K562 (cell line): ENCODE data around the gene MMP27. TPM values are rescaled to one million over a fixed set of nuclear protein-coding genes. Genes with fewer than 3 reads are reported as not detected.

Experiments used
- ATAC-seq: fragments of 200-7000 bp; cut with Tn5 transposase; 3 replicates; pipeline ENCODE4 v1.9.1; 2020; ENCODE audit warnings: moderate library complexity
- BruUV-seq: library from RNA; stranded (reverse); fragments of 400-500 nt; replicated peaks from 2 replicates; lab custom pipeline; 2021; lab: Mats Ljungman, UMichigan
- CTCF ChIA-PET: fragments of 300-600 bp; formaldehyde crosslinking; extraction: SDS; loops from one replicate; lab custom pipeline; 2021; ENCODE audit warnings: low intra/inter-chr PET ratio; lab: Yijun Ruan, JAX
- POLR2A ChIA-PET: fragments of 300-600, 350-650 bp; sonication (Branson Sonifier 250); formaldehyde crosslinking; extraction: SDS; loops from one replicate; lab custom pipeline; 2021; ENCODE audit warnings: antibody characterized with exemption, inconsistent platforms; lab: Yijun Ruan, JAX
- DNase-seq, 4 experiments: peaks; one replicate each; pipeline versions ENCODE4 v3.0.0 to v3.0.0-alpha.2; 2011 to 2018; ENCODE audit warnings: low spot score in 3 of 4, mixed read lengths in 3 of 4; ENCODE audit errors: extremely low read depth in 1 of 4
- FAIRE-seq: peaks from 2 replicates; lab custom pipeline; 2011; peaks lifted over from hg19 to GRCh38; lab: Jason Lieb, UNC
- H2AFZ ChIP-seq: 2 replicates; pipeline ENCODE4 v1.6.0; 2011; ENCODE audit warnings: low read depth, low read length, control low read depth, inconsistent platforms
- H3K27ac ChIP-seq: fragments of 200-600 bp; 3 replicates; pipeline ENCODE4 v1.8.0; 2011; ENCODE audit warnings: low read depth, mild to moderate bottlenecking, control low read depth, inconsistent platforms, low read length, moderate library complexity, mixed read lengths; ENCODE audit errors: extremely low read depth
- H3K27me3 ChIP-seq, 2 experiments: fragments of 300-600 bp in 1 of 2; 2 replicates in 1 of 2; 3 replicates in 1 of 2; pipeline versions ENCODE4 v1.6.0 to v1.8.0; 2011; ENCODE audit warnings: inconsistent platforms in 2 of 2, low read length in 2 of 2, mild to moderate bottlenecking in 1 of 2, mixed read lengths in 1 of 2, moderate library complexity in 1 of 2; ENCODE audit not compliant: control insufficient read depth in 2 of 2, insufficient read depth in 2 of 2
- H3K36me3 ChIP-seq: fragments of 300-600 bp; 3 replicates; pipeline ENCODE4 v1.8.0; 2011; ENCODE audit warnings: mild to moderate bottlenecking, low read length, inconsistent platforms; ENCODE audit not compliant: control insufficient read depth, insufficient read depth
- H3K4me1 ChIP-seq, 2 experiments: fragments of 200-600 bp in 1 of 2; replicated peaks in 1 of 2; 2 replicates in 1 of 2; 3 replicates in 1 of 2; pipeline versions ENCODE4 v1.5.1 to v1.8.0; 2011; ENCODE audit warnings: inconsistent platforms in 2 of 2, low read length in 2 of 2, mild to moderate bottlenecking in 1 of 2, mixed read lengths in 1 of 2, moderate library complexity in 1 of 2; ENCODE audit not compliant: control insufficient read depth in 2 of 2, insufficient read depth in 2 of 2
- H3K4me2 ChIP-seq: 2 replicates; pipeline ENCODE4 v1.6.1; 2011; ENCODE audit warnings: low read length, control low read depth, inconsistent platforms, mixed read lengths; ENCODE audit not compliant: insufficient read depth
- H3K4me3 ChIP-seq: fragments of 200-600 bp; sonication (generic), shearing (Covaris generic); 2 replicates; pipeline ENCODE4 v1.5.1; 2016; ENCODE audit warnings: control low read depth, inconsistent platforms
- H3K79me2 ChIP-seq: fragments of 200-600 bp; 3 replicates; pipeline ENCODE4 v1.8.0; 2011; ENCODE audit warnings: low read length, inconsistent platforms; ENCODE audit not compliant: control insufficient read depth, insufficient read depth
- H3K9ac ChIP-seq, 2 experiments: 2 replicates each; pipeline versions ENCODE4 v1.6.0 to v1.6.1; 2011; ENCODE audit warnings: low read depth in 2 of 2, low read length in 2 of 2, control low read depth in 1 of 2, inconsistent platforms in 1 of 2, mild to moderate bottlenecking in 1 of 2, mixed read lengths in 1 of 2; ENCODE audit not compliant: insufficient read depth in 1 of 2
- H3K9me1 ChIP-seq: one replicate; pipeline ENCODE4 v1.6.0; 2011; ENCODE audit warnings: inconsistent platforms, mild to moderate bottlenecking, low read length, moderate library complexity; ENCODE audit not compliant: control insufficient read depth, insufficient read depth
- H3K9me3 ChIP-seq: replicated peaks from 2 replicates; pipeline ENCODE4 v1.5.1; 2011; ENCODE audit warnings: low read depth, low read length, inconsistent platforms; ENCODE audit not compliant: control insufficient read depth, insufficient read depth
- H4K20me1 ChIP-seq: replicated peaks from 2 replicates; pipeline ENCODE4 v1.6.1; 2011; ENCODE audit warnings: low read length, inconsistent platforms, mixed read lengths; ENCODE audit not compliant: control insufficient read depth, insufficient read depth
- ARID2 ChIP-seq: fragments of 450-650 bp; IDR thresholded peaks from 2 replicates; pipeline ENCODE4 v1.6.1; 2017; ENCODE audit warnings: antibody characterized with exemption, mild to moderate bottlenecking
- CC2D1A ChIP-seq: fragments of 450-650 bp; IDR thresholded peaks from 2 replicates; pipeline ENCODE4 v1.6.1; 2017; ENCODE audit warnings: mild to moderate bottlenecking
- COPS2 ChIP-seq: fragments of 450-650 bp; conservative IDR thresholded peaks from 2 replicates; pipeline ENCODE4 v1.6.1; 2016; ENCODE audit warnings: mild to moderate bottlenecking, moderate library complexity
- EP300 ChIP-seq: IDR thresholded peaks from 2 replicates; pipeline ENCODE4 v1.6.1; 2012; ENCODE audit warnings: low read length, improper control_type of control experiment
- EZH2 ChIP-seq: IDR thresholded peaks from 2 replicates; pipeline ENCODE4 v1.6.1; 2012; ENCODE audit warnings: low read depth, mild to moderate bottlenecking, inconsistent platforms, low read length, borderline replicate concordance
- GTF2A2 ChIP-seq: IDR thresholded peaks from 2 replicates; pipeline ENCODE4 v1.6.1; 2016; ENCODE audit warnings: mild to moderate bottlenecking, missing genetic modification characterization, missing compliant biosample characterization
- GTF2E2 ChIP-seq: fragments of 200-800 bp; sonication (Bioruptor generic); IDR thresholded peaks from 2 replicates; pipeline ENCODE4 v1.6.1; 2016; ENCODE audit warnings: missing genetic modification characterization, missing compliant biosample characterization
- MCM3 ChIP-seq: fragments of 450-650 bp; IDR thresholded peaks from 2 replicates; pipeline ENCODE4 v1.6.1; 2016
- MEF2D ChIP-seq: conservative IDR thresholded peaks from 2 replicates; pipeline ENCODE4 v1.6.1; 2016; ENCODE audit warnings: low read depth, missing genetic modification characterization, missing compliant biosample characterization
- SAP30 ChIP-seq: fragments of 200-600 bp; sonication (generic); IDR thresholded peaks from 2 replicates; pipeline ENCODE4 v1.6.1; 2012; ENCODE audit warnings: borderline replicate concordance, low read depth, mild to moderate bottlenecking, moderate library complexity, low read length, control low read depth, inconsistent platforms; ENCODE audit not compliant: insufficient read depth, poor library complexity, severe bottlenecking
- ZBTB1 ChIP-seq: sonication (generic); formaldehyde crosslinking; IDR thresholded peaks from 2 replicates; pipeline ENCODE4 v1.8.1; 2023; ENCODE audit warnings: missing genetic modification reagents, low read depth, mild to moderate bottlenecking, borderline replicate concordance
- ZFPM2 ChIP-seq: fragments of 250-450 bp; sonication (Bioruptor Pico); IDR thresholded peaks from 2 replicates; pipeline ENCODE4 v1.5.1; 2022; ENCODE audit warnings: mild to moderate bottlenecking
- ZNF146 ChIP-seq: IDR thresholded peaks from one replicate; pipeline ENCODE4 v1.6.1; 2018; ENCODE audit warnings: missing compliant biosample characterization; ENCODE audit not compliant: unreplicated experiment
- ZNF24 ChIP-seq: fragments of 450-650 bp; IDR thresholded peaks from 2 replicates; pipeline ENCODE4 v1.6.1; 2016
- ZNF764 ChIP-seq: fragments of 250-450 bp; sonication (Bioruptor Pico); IDR thresholded peaks from 2 replicates; pipeline ENCODE4 v1.4.0; 2020; ENCODE audit warnings: low read depth, mild to moderate bottlenecking, moderate library complexity
- ZNF778 ChIP-seq: fragments of 450-650 bp; formaldehyde crosslinking; IDR thresholded peaks from 2 replicates; pipeline ENCODE4 v1.4.0; 2020; ENCODE audit warnings: mild to moderate bottlenecking, moderate library complexity
- WGBS: fragments of 100-300 bp; shearing (Covaris generic); methylation state at CpG from one replicate; pipeline ENCODE4 v1.1.6; 2016; ENCODE audit warnings: low coverage, mixed read lengths; ENCODE audit not compliant: insufficient coverage; ENCODE audit errors: missing lambda C conversion rate; 5-methylcytosine and 5-hydroxymethylcytosine counted together
- in situ Hi-C: fragments of 300-500 bp; cut with MboI; formaldehyde crosslinking; loops from 4 replicates; pipeline ENCODE4 v1.15.0; 2018; ENCODE audit warnings: inconsistent platforms, mixed read lengths
- intact Hi-C: fragments of 100-400 bp; cut with micrococcal nuclease; formaldehyde crosslinking; loops from 2 replicates; pipeline ENCODE4 v1.14.2; 2022
- polyA plus RNA-seq, 8 experiments: library from polyadenylated mRNA; depleted of rRNA in 4 of 8; stranded (reverse) in 5 of 8; unstranded in 3 of 8; fragments of >200 nt; fragmentation: Nextera tagmentation in 2 of 8; fragmentation: Illumina TruSeq in 1 of 8; extraction: Ambion mirVana in 2 of 8; extraction: Trizol in 1 of 8; gene quantifications; 2 replicates each; pipeline versions ENCODE4 v1.2.1 to v1.2.3, GENCODE V29; 2011 to 2014; ENCODE audit warnings: inconsistent platforms in 1 of 8, missing spikeins in 1 of 8
- total RNA-seq, 7 experiments: library from RNA; depleted of rRNA in 6 of 7; stranded (reverse); fragments of >200 nt in 6 of 7; fragmentation: Illumina TruSeq in 2 of 7; extraction: Trizol in 2 of 7; gene quantifications; 2 replicates each; pipeline versions ENCODE4 v1.2.1 to v1.2.3, GENCODE V29; 2011 to 2021; ENCODE audit warnings: low replicate concordance in 1 of 7
- TF ChIP-seq, protein P1 (sequence below): sonication (generic); formaldehyde crosslinking; IDR thresholded peaks from 2 replicates; pipeline ENCODE4 v1.8.1; 2022; ENCODE audit warnings: missing genetic modification reagents
- TF ChIP-seq, protein P2 (sequence below): sonication (generic); formaldehyde crosslinking; IDR thresholded peaks from 2 replicates; pipeline ENCODE4 v1.8.1; 2023; ENCODE audit warnings: mild to moderate bottlenecking, missing genetic modification reagents, moderate library complexity
- TF ChIP-seq, protein P3 (sequence below): fragments of 250-450 bp; sonication (Bioruptor Pico); IDR thresholded peaks from 2 replicates; pipeline ENCODE4 v1.6.1; 2021; ENCODE audit warnings: mild to moderate bottlenecking

The MMP27 gene
- total and polyA plus RNA-seq, 9 of the 15 experiments (the other 6 are each of a cell fraction or from before 2014, with no cell fraction given), result not detected

DNA sequence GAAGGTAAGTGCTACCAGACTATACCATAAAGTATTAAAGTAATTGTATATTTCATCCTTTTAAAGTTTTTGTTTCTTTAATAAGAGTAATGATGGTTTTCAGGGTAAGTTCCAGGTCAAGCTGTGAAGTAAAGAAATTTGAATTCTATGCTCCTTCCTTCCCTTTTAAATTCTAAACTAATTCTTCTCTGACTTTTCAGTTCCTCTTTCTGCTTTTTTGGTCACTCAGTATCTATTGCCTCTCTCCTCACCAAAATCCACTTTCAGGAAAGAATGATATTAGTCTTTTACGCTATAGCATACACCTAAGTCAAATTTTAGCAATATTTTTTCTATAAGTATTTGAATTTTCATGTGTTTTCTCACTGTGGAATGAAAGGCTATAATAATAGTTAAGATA lies 11.0 kb upstream of the MMP27 start:
- no peaks in the 10 kb centered on the region for H3K4me1 ChIP-seq
- CTCF ChIA-PET, result no interaction called here
- no peaks in the 10 kb centered on the region for H3K36me3 ChIP-seq
- no peak for FAIRE-seq
- no peak for ATAC-seq
- H3K27me3 ChIP-seq, result no peaks in the 10 kb centered on the region
- WGBS, result 8% methylated on average over 1 of the region's 1 CpG
- H3K9me3 ChIP-seq, result no peaks in the 10 kb centered on the region
- in situ Hi-C loops (no loop called here), intact Hi-C loops (no loop called here)
- no peaks in the 10 kb centered on the region for H4K20me1 ChIP-seq
- no TSS peak for BruUV-seq
- H3K4me3 ChIP-seq, result no peak overlapping the region
- POLR2A ChIA-PET, result no interaction called here
- no peaks in the 10 kb centered on the region for H3K9me1 ChIP-seq
- no peak overlapping the region for H3K4me2 ChIP-seq
- no peak overlapping the region for H3K9ac ChIP-seq
- H3K27ac ChIP-seq, result no peak overlapping the region
- H2AFZ ChIP-seq, result no peak overlapping the region
- TF ChIP-seq SAP30 (no peak), GTF2E2 (no peak), ZNF146 (CRISPR knock-in tag) (no peak), GTF2A2 (no peak), EP300 (no peak), COPS2 (no peak), ZNF24 (no peak), MCM3 (no peak), ZFPM2 (CRISPR knock-in tag) (no peak), MEF2D (tag) (no peak), ZBTB1 (no peak), ZNF778 (no peak), ZNF764 (CRISPR knock-in tag) (no peak), ARID2 (no peak), CC2D1A (no peak), EZH2 (no peak)
- TF ChIP-seq, protein P1, sequence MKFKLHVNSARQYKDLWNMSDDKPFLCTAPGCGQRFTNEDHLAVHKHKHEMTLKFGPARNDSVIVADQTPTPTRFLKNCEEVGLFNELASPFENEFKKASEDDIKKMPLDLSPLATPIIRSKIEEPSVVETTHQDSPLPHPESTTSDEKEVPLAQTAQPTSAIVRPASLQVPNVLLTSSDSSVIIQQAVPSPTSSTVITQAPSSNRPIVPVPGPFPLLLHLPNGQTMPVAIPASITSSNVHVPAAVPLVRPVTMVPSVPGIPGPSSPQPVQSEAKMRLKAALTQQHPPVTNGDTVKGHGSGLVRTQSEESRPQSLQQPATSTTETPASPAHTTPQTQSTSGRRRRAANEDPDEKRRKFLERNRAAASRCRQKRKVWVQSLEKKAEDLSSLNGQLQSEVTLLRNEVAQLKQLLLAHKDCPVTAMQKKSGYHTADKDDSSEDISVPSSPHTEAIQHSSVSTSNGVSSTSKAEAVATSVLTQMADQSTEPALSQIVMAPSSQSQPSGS (CRISPR knock-in tag), result no peak
- TF ChIP-seq, protein P2, sequence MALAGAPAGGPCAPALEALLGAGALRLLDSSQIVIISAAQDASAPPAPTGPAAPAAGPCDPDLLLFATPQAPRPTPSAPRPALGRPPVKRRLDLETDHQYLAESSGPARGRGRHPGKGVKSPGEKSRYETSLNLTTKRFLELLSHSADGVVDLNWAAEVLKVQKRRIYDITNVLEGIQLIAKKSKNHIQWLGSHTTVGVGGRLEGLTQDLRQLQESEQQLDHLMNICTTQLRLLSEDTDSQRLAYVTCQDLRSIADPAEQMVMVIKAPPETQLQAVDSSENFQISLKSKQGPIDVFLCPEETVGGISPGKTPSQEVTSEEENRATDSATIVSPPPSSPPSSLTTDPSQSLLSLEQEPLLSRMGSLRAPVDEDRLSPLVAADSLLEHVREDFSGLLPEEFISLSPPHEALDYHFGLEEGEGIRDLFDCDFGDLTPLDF, result no peak
- TF ChIP-seq, protein P3, sequence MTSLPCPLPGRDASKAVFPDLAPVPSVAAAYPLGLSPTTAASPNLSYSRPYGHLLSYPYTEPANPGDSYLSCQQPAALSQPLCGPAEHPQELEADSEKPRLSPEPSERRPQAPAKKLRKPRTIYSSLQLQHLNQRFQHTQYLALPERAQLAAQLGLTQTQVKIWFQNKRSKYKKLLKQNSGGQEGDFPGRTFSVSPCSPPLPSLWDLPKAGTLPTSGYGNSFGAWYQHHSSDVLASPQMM (CRISPR knock-in tag), result no peak
- DNase-seq, result no peak
- no peaks in the 10 kb centered on the region for H3K79me2 ChIP-seq
